Pancreas (tissue), 10 donors: ENCODE data around the gene TLE1. TPM values are rescaled to one million over a fixed set of nuclear protein-coding genes. Genes with fewer than 3 reads are reported as not detected.

Source experiments
- ATAC-seq, 4 donors: fragments of 200-7000 bp; cut with Tn5 transposase; one replicate each; pipeline versions ENCODE4 v1.8.0 to v1.9.1; 2020; ENCODE audit warnings: mild to moderate bottlenecking in 4 of 4, moderate library complexity in 4 of 4
- DNase-seq, 6 donors: peaks; one replicate each; pipeline ENCODE4 v3.0.0-alpha.2; 2020
- FAIRE-seq: peaks from 2 replicates; lab custom pipeline; 2012; peaks lifted over from hg19 to GRCh38; lab: Jason Lieb, UNC
- H3K27ac ChIP-seq, 4 donors: fragments of 200-600 bp; sonication (generic); 1 replicate in 3 of 4; 2 replicates in 1 of 4; pipeline versions ENCODE4 v1.5.0 to v1.8.0; 2020
- H3K27me3 ChIP-seq, 4 donors: fragments of 200-600 bp; one replicate each; pipeline ENCODE4 v1.8.0; 2021
- H3K36me3 ChIP-seq, 3 donors: fragments of 200-600 bp; sonication (generic) in 1 of 3; one replicate each; pipeline versions ENCODE4 v1.5.0 to v1.8.0; 2020 to 2021
- H3K4me1 ChIP-seq, 3 donors: fragments of 200-600 bp; one replicate each; pipeline ENCODE4 v1.8.0; 2021
- H3K4me3 ChIP-seq, 4 donors: fragments of 200-600 bp; sonication (generic) in 2 of 4; one replicate each; pipeline versions ENCODE4 v1.5.0 to v1.8.0; 2020 to 2021
- H3K9me3 ChIP-seq, 4 donors: fragments of 200-600 bp; one replicate each; pipeline ENCODE4 v1.8.0; 2021
- WGBS, 2 donors: extraction: QIAGEN DNeasy Blood & Tissue Kit; methylation state at CpG; one replicate each; pipeline ENCODE4 v1.1.7; 2013; 5-methylcytosine and 5-hydroxymethylcytosine counted together
- intact Hi-C, 3 donors: fragments of 100-400 bp; cut with DNase I; formaldehyde crosslinking; loops; one replicate each; pipeline versions ENCODE4 v1.11.1 to v1.14.2; 2022
- polyA plus RNA-seq, 2 donors: library from polyadenylated mRNA; stranded (reverse); fragments of 200-250 nt; gene quantifications; one replicate each; pipeline ENCODE4 v1.2.3, GENCODE V29; 2013
- total RNA-seq, 6 donors: library from RNA; stranded (reverse); fragmentation: NEBNext Ultra II Directional in 4 of 6; extraction: Animal tissue kit (Norgen Biotek cat#: 25700) in 4 of 6; gene quantifications; one replicate each; pipeline versions ENCODE4 v1.2.1 to v1.2.4, GENCODE V29; 2021 to 2023
- TF ChIP-seq, protein P1 (sequence below), 4 donors: fragments of 200-600 bp; sonication (generic) in 3 of 4; IDR thresholded peaks; one replicate each; pipeline versions ENCODE4 v1.5.0 to v1.8.0; 2021; ENCODE audit warnings: antibody characterized with exemption in 4 of 4
- donor health status: healthy with polysubstance abuse.
- donor health status: DM: no; HTN: no; CAD: no; lungs with moderate emphysema.
- donor health status: DM: no; HTN: no; CAD: no.
- donor health status: control.
- donor health status: control.
- donor health status: Bipolar disorder and iron deficiency.
- donor health status: DM: yes; HTN: yes; CAD: no.
- donor health status: DM: no; HTN: no; CAD: no.
- donor health status: DM: no; HTN: no; CAD: no.
- donor health status: DM: yes; HTN: yes; CAD: no.

TLE1 gene
- total and polyA plus RNA-seq, 8 donors = 15.1 to 38.9 (median 28.4) TPM

DNA sequence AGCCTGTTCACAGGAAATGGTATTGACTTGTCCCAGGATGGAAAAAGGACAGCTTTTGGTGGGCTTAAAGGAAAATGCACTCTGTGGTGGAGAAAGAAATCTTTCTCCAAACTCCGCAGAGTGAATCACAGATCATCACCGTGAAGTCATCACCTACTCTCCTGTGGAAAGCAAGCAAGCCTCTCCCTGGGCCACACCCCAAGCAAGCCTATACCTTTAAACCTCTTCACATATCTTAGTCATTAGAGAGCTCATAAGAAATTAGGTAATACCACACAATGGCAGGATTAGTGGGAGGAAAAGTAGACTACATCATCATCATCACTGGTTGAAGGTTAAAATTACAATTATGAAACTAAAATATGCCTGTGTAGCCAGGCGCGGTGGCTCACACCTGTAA is 23.2 kb downstream of the TLE1 start:
- Histone ChIP-seq H3K4me1 (peaks cover 0 to 14% (median 8%) of the 10 kb centered on the region in 3 donors), H3K4me3 (no peak overlapping the region), H3K27ac (no peak overlapping the region), H3K9me3 (no peaks in the 10 kb centered on the region), H3K36me3 (no peaks in the 10 kb centered on the region), H3K27me3 (no peaks in the 10 kb centered on the region)
- ATAC-seq (no peak), DNase-seq (no peak), FAIRE-seq (no peak)
- TF ChIP-seq, protein P1, sequence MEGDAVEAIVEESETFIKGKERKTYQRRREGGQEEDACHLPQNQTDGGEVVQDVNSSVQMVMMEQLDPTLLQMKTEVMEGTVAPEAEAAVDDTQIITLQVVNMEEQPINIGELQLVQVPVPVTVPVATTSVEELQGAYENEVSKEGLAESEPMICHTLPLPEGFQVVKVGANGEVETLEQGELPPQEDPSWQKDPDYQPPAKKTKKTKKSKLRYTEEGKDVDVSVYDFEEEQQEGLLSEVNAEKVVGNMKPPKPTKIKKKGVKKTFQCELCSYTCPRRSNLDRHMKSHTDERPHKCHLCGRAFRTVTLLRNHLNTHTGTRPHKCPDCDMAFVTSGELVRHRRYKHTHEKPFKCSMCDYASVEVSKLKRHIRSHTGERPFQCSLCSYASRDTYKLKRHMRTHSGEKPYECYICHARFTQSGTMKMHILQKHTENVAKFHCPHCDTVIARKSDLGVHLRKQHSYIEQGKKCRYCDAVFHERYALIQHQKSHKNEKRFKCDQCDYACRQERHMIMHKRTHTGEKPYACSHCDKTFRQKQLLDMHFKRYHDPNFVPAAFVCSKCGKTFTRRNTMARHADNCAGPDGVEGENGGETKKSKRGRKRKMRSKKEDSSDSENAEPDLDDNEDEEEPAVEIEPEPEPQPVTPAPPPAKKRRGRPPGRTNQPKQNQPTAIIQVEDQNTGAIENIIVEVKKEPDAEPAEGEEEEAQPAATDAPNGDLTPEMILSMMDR (IDR thresholded peaks at IDR 0.05) = no peak
- intact Hi-C loops = no loop called here
- 97 to 98% methylated on average over 4 of the region's 4 CpGs for WGBS, 2 donors

DNA sequence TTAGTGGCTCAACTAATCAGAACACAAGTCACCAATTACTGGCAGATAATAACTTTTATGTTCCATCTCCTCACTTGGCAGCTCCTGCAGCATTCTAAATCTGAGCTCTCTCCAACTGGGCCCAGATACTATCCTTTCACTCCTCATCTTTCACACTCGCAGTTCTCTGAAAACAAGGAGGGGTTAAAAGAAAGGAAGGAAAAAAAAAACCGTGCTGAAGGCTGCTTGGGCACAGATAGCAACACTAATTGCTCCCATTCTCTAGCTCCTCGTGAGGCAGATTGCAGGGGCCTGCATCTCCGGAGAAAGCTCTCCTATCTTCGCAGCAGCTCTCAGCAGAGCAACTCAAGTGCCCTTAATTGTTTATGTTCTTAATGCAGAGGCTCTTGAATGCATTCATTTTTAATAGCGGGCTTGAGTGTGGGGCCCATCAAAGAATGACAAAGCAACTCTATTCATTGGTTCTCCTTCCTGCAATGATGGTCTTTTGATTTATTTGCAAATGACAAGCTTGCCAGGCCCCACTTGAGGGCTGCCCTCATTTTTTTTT is 23.9 kb downstream of the TLE1 start:
- Histone ChIP-seq H3K27ac (no peak overlapping the region), H3K36me3 (no peaks in the 10 kb centered on the region), H3K4me3 (no peak overlapping the region), H3K4me1 (peaks cover 0 to 14% (median 8%) of the 10 kb centered on the region in 3 donors), H3K9me3 (no peaks in the 10 kb centered on the region), H3K27me3 (no peaks in the 10 kb centered on the region)
- no peak for DNase-seq
- intact Hi-C loops = no loop called here
- ATAC-seq = no peak
- WGBS, 2 donors = 54 to 58% methylated on average over 6 of the region's 6 CpGs
- TF ChIP-seq, protein P1 (IDR thresholded peaks at IDR 0.05) = no peak
- FAIRE-seq = no peak

DNA sequence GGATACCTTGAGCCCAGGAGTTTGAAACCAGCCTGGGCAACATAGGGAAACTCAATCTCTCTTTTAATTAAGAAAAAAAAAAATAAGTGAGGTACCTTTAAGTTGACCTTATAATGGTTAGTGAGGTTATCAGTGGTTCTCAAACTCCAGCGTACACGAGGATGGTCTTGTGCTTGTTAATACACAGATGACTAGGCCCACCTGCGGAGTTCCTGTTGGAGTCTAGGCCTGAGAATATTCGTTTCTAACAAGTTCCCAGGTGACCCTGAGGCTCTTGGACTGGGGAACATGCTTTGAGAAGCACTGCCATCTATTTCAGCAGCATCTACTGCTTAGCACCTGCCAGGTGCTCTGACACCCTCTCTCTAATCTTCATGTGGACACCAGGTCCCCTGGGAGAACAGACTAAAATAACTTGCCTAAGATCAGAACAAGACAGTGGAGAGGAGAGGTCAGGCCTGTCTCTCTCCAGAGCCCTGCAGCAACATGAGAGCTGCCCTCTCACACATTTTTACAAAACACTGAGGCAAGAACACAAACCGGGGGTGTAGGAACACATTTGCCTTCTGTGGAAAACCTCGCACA is 24.6 kb downstream of the TLE1 start:
- intact Hi-C loops = no loop called here
- ATAC-seq (no peak), DNase-seq (no peak), FAIRE-seq (no peak)
- TF ChIP-seq, protein P1 (IDR thresholded peaks at IDR 0.05) = no peak
- no peaks in the 10 kb centered on the region for H3K9me3 ChIP-seq
- H3K36me3 ChIP-seq = no peaks in the 10 kb centered on the region
- no peak overlapping the region for H3K4me3 ChIP-seq
- 57 to 62% methylated on average over 6 of the region's 6 CpGs for WGBS, 2 donors
- no peaks in the 10 kb centered on the region for H3K27me3 ChIP-seq
- H3K27ac ChIP-seq = no peak overlapping the region
- peaks cover 0 to 12% (median 2%) of the 10 kb centered on the region in 3 donors for H3K4me1 ChIP-seq

DNA sequence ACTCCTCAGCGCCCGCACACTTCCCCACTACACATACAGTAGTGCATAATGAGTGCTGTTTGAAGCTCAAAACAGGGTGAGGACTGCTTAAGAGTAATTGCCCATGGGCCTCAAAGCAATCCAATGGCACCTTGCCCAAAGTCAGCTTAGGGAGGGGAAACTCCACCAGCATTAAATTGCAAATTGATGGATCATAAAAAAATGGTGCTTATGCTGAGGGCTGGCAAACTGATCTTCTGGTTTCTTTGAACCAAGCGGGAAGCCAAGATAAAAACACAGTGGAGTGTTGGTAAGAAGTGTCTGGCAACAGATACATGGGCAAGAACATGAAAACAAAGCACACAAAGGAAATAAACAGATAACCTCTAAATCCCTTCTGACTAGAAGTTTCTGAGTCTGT is 28.0 kb downstream of the TLE1 start:
- no peak overlapping the region for H3K27ac ChIP-seq
- DNase-seq (no peak), ATAC-seq (no peak), FAIRE-seq (no peak)
- WGBS, 2 donors = 87 to 93% methylated on average over 3 of the region's 3 CpGs
- intact Hi-C loops = no loop called here
- H3K4me1 ChIP-seq = peaks cover 7 to 11% (median 8%) of the 10 kb centered on the region in 3 donors
- H3K9me3 ChIP-seq = no peaks in the 10 kb centered on the region
- H3K36me3 ChIP-seq = no peaks in the 10 kb centered on the region
- no peak overlapping the region for H3K4me3 ChIP-seq
- no peaks in the 10 kb centered on the region for H3K27me3 ChIP-seq
- TF ChIP-seq, protein P1 (IDR thresholded peaks at IDR 0.05) = no peak

DNA sequence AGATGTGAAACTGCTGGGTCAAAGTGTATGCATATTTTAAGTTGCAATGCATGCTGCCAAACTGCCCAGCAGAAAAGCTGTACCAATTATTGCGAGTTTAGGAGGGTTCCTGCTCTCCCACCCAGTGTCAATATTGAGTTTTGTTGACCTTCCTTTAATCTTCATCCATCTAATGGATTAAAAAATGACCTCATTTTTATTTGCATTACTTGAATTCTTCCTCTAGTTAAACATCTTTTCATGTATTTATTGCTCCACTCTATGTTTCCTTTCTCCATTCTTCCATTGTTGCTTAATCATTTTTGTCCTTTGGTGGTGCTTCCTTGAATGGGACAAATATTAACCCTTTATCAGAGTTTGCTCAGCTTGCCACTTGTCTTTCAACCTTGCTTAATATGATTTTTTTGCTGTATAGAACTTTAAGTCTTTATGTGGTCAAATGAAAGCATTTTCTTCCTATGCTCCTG is 32.4 kb downstream of the TLE1 start:
- no peak for FAIRE-seq
- DNase-seq = no peak
- TF ChIP-seq, protein P1 (IDR thresholded peaks at IDR 0.05) = no peak
- peak in 2 of 4 donors; percentile 18 to 51 for ATAC-seq
- intact Hi-C loops = no loop called here
- Histone ChIP-seq H3K36me3 (no peaks in the 10 kb centered on the region), H3K27ac (no peak overlapping the region), H3K4me3 (no peak overlapping the region), H3K4me1 (peaks cover 13 to 15% (median 14%) of the 10 kb centered on the region in 3 donors), H3K27me3 (no peaks in the 10 kb centered on the region), H3K9me3 (no peaks in the 10 kb centered on the region)
- WGBS, 2 donors = 16 to 24% methylated on average over 1 of the region's 1 CpG
